HS-5 (cell line): ENCODE data around the gene LDAH.

ENCODE experiments used
- DNase-seq: peaks from one replicate; pipeline ENCODE4 v3.0.0-alpha.2; 2012; ENCODE audit warnings: low read depth

The LDAH gene

GRCh38 chr2:20650877-20651730 lies 171.8 kb downstream of the LDAH start, which contains the start of gene HS1BP3:
Gene HS1BP3, minus strand, starts transcription at chr2:20651098. Its CDS starts 35 bp downstream, at chr2:20651063.
- DNase-seq: no peak

- no peak for DNase-seq
Observed at GRCh38 chr2:20650393-20650876, 172.5 kb downstream of the LDAH start.

- no peak for DNase-seq
Observed at GRCh38 chr2:20649976-20650375, 172.9 kb downstream of the LDAH start.

GRCh38 chr2:20649576-20649975 lies 173.3 kb downstream of the LDAH start:
- no peak for DNase-seq

GRCh38 chr2:20648831-20649230 lies 174.1 kb downstream of the LDAH start:
- no peak for DNase-seq

GRCh38 chr2:20648206-20648605 lies 174.7 kb downstream of the LDAH start:
- no peak for DNase-seq

- DNase-seq: no peak
Observed at GRCh38 chr2:20647738-20648137, 175.2 kb downstream of the LDAH start.

- DNase-seq: no peak
Observed at GRCh38 chr2:20647211-20647610, 175.7 kb downstream of the LDAH start.

- DNase-seq: no peak
Observed at GRCh38 chr2:20646446-20646845, 176.5 kb downstream of the LDAH start.

GRCh38 chr2:20645761-20646160 lies 177.1 kb downstream of the LDAH start:
- DNase-seq: no peak

- DNase-seq: no peak
Observed at GRCh38 chr2:20645301-20645701, 177.6 kb downstream of the LDAH start.

GRCh38 chr2:20643826-20644225 lies 179.1 kb downstream of the LDAH start:
- no peak for DNase-seq

- no peak for DNase-seq
Observed at GRCh38 chr2:20643060-20643459, 179.8 kb downstream of the LDAH start.

GRCh38 chr2:20642055-20642971 lies 180.6 kb downstream of the LDAH start:
- no peak for DNase-seq

GRCh38 chr2:20641123-20641985 lies 181.5 kb downstream of the LDAH start:
- DNase-seq: no peak

- DNase-seq: no peak
Observed at GRCh38 chr2:20640411-20641122, 182.3 kb downstream of the LDAH start.

- DNase-seq: no peak
Observed at GRCh38 chr2:20638646-20639430, 184.1 kb downstream of the LDAH start.

- no peak for DNase-seq
Observed at GRCh38 chr2:20638014-20638413, 184.9 kb downstream of the LDAH start.

- no peak for DNase-seq
Observed at GRCh38 chr2:20637147-20637546, 185.8 kb downstream of the LDAH start.
